ENCODE data around the gene JAK2. TPM values are rescaled to one million over a fixed set of nuclear protein-coding genes. Genes with fewer than 3 reads are reported as not detected.
A peak's percentile ranks its signal among the peaks of the same experiment; 100 is the strongest.

The JAK2 gene
- polyA plus RNA-seq: 2.6 to 5.4 TPM (median 3.9 TPM) in 3 replicates
- polyA plus RNA-seq (2011; ENCODE audit: low read depth): 6.2 TPM
- polyA plus RNA-seq (2011; cell fraction: cytosol; rRNA removed): 2.2 and 3.7 TPM in 2 replicates
- polyA plus RNA-seq (2011; cell fraction: nucleus; rRNA removed): 4.5 and 6.6 TPM in 2 replicates
- polyA plus RNA-seq (2012; ENCODE audit: low replicate concordance): 3.4 and 4.7 TPM in 2 replicates
- 0.39 to 13.6 TPM (median 5.9 TPM) in 3 replicates for polyA minus RNA-seq
- polyA minus RNA-seq (2011; cell fraction: cytosol; rRNA and poly(A)+ RNA removed): 7.7 TPM
- polyA minus RNA-seq (2011; cell fraction: nucleus; rRNA and poly(A)+ RNA removed): 8.7 and 19.9 TPM in 2 replicates

GRCh38 chr9:4984621-4985385 lies at the start of gene JAK2:
TSS of gene JAK2 (plus strand) at chr9:4985272. CDS start at chr9:5021988, 36,716 bp downstream.
- peak; percentile 15 to 74 (median 54) for TF ChIP-seq CTCF (optimal IDR thresholded peaks at IDR 0.05 in 1 of 3, IDR thresholded peaks at IDR 0.05 in 1 of 3, conservative IDR thresholded peaks at IDR 0.05 in 1 of 3; ENCODE audit: extremely low read depth in 1 of 3, insufficient read depth in 2 of 3, low read length in 3 of 3)
- TF ChIP-seq EZH2 (IDR thresholded peaks at IDR 0.05; ENCODE audit: low read length): no peak
- H3K79me2 ChIP-seq (ENCODE audit: control insufficient read depth, insufficient read depth, low read length): peaks cover 3% of the 10 kb centered on the region
- H3K9ac ChIP-seq (ENCODE audit: control insufficient read depth, extremely low read depth, insufficient read depth, low read length): peak within 1 kb of the TSS; percentile 89
- H3K9me1 ChIP-seq (ENCODE audit: control insufficient read depth, extremely low read depth, insufficient read depth, low read length): no peaks in the 10 kb centered on the region
- H3K27me3 ChIP-seq (ENCODE audit: control insufficient read depth, extremely low read depth, insufficient read depth, low read length): no peaks in the 10 kb centered on the region
- H4K20me1 ChIP-seq (ENCODE audit: control insufficient read depth, extremely low read depth, insufficient read depth, low read length): no peaks in the 10 kb centered on the region
- DNase-seq (ENCODE audit: low read depth, low spot score) (peak; percentile 57), FAIRE-seq (no peak)
- dilution Hi-C loops (cut with MboI; ENCODE audit: extremely low pct_ligation_motif_present, low sequenced_read_pairs): no loop called here
- peak within 1 kb of the TSS; percentile 96 for H2AFZ ChIP-seq (ENCODE audit: control insufficient read depth, low read length)
- H3K36me3 ChIP-seq (ENCODE audit: control insufficient read depth in 2 of 2, extremely low read depth in 1 of 2, insufficient read depth in 2 of 2, low read length in 2 of 2): no peaks in the 10 kb centered on the region
- H3K9me3 ChIP-seq (ENCODE audit: control insufficient read depth, low read depth, low read length): no peaks in the 10 kb centered on the region
- peak within 1 kb of the TSS; percentile 98 for H3K4me2 ChIP-seq (ENCODE audit: control insufficient read depth, extremely low read depth, insufficient read depth, low read depth, low read length)
- peaks cover 22% of the 10 kb centered on the region for H3K4me1 ChIP-seq (ENCODE audit: control insufficient read depth, extremely low read depth, insufficient read depth, low read length)
- peak within 1 kb of the TSS; percentile 87 for H3K27ac ChIP-seq (ENCODE audit: control insufficient read depth, insufficient read depth, low read length)
- H3K4me3 ChIP-seq (ENCODE audit: control insufficient read depth in 2 of 3, extremely low read depth in 1 of 3, insufficient read depth in 2 of 3, low read depth in 1 of 3, low read length in 3 of 3): peak within 1 kb of the TSS; percentile 82 to 86 (median 86)

DNA sequence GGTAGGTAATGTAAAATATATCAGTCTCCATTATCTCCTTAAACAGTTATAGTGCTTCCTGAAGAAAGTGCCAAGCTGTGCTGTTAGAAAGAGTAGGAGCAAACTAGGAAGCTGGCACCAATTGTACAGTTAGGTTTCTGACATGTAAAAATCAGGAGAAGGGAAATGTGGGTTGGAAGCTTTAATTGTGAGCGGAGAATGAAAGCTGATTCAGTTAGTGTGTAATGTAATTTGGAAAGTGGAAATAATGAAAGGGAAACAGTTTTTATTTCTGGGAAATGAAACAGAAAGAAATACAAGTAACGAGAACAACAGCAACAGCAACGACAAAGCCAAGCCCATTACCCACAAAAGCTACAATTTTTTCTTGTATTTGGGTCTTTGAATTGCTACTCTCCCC lies 48.8 kb upstream of the JAK2 start:
- H3K27ac ChIP-seq (ENCODE audit: control insufficient read depth, insufficient read depth, low read length): no peak overlapping the region
- H3K9ac ChIP-seq (ENCODE audit: control insufficient read depth, extremely low read depth, insufficient read depth, low read length): no peak overlapping the region
- peak overlapping the region; percentile 5 for H3K4me2 ChIP-seq (ENCODE audit: control insufficient read depth, extremely low read depth, insufficient read depth, low read depth, low read length)
- no peaks in the 10 kb centered on the region for H3K9me1 ChIP-seq (ENCODE audit: control insufficient read depth, extremely low read depth, insufficient read depth, low read length)
- peak overlapping the region; percentile 36 for H2AFZ ChIP-seq (ENCODE audit: control insufficient read depth, low read length)
- dilution Hi-C loops (cut with MboI; ENCODE audit: extremely low pct_ligation_motif_present, low sequenced_read_pairs): no loop called here
- H4K20me1 ChIP-seq (ENCODE audit: control insufficient read depth, extremely low read depth, insufficient read depth, low read length): no peaks in the 10 kb centered on the region
- H3K79me2 ChIP-seq (ENCODE audit: control insufficient read depth, insufficient read depth, low read length): no peaks in the 10 kb centered on the region
- no peak for FAIRE-seq
- H3K4me1 ChIP-seq (ENCODE audit: control insufficient read depth, extremely low read depth, insufficient read depth, low read length): peaks cover 13% of the 10 kb centered on the region
- no peak overlapping the region for H3K4me3 ChIP-seq (ENCODE audit: control insufficient read depth in 2 of 3, extremely low read depth in 1 of 3, insufficient read depth in 2 of 3, low read depth in 1 of 3, low read length in 3 of 3)
- H3K9me3 ChIP-seq (ENCODE audit: control insufficient read depth, low read depth, low read length): no peaks in the 10 kb centered on the region
- no peaks in the 10 kb centered on the region for H3K36me3 ChIP-seq (ENCODE audit: control insufficient read depth in 2 of 2, extremely low read depth in 1 of 2, insufficient read depth in 2 of 2, low read length in 2 of 2)
- no peaks in the 10 kb centered on the region for H3K27me3 ChIP-seq (ENCODE audit: control insufficient read depth, extremely low read depth, insufficient read depth, low read length)
- no peak for DNase-seq (ENCODE audit: low read depth, low spot score)
- TF ChIP-seq CTCF (optimal IDR thresholded peaks at IDR 0.05 in 1 of 3, IDR thresholded peaks at IDR 0.05 in 1 of 3, conservative IDR thresholded peaks at IDR 0.05 in 1 of 3; ENCODE audit: extremely low read depth in 1 of 3, insufficient read depth in 2 of 3, low read length in 3 of 3): no peak
- TF ChIP-seq EZH2 (IDR thresholded peaks at IDR 0.05; ENCODE audit: low read length): no peak

All from keratinocyte (primary cell).